GM19238 (cell line): ENCODE results near the gene SON.
"Not testable (repeated sequence)": the region's sequence is repeated elsewhere in the genome, so short reads cannot be mapped to it uniquely, and the experiment has no call there.

Source experiments
- DNase-seq: peaks from one replicate; pipeline ENCODE4 v3.0.0; 2011; ENCODE audit warnings: low spot score; ENCODE audit not compliant: insufficient read length

The SON gene

GRCh38 chr21:33572350-33572749, 29.5 kb downstream of the SON start:
- DNase-seq = no peak

GRCh38 chr21:33576741-33577141, 33.9 kb downstream of the SON start:
- DNase-seq = not testable (repeated sequence)

- no peak for DNase-seq
Observed at GRCh38 chr21:33578214-33578613, 35.4 kb downstream of the SON start.

GRCh38 chr21:33578959-33579542, 36.2 kb downstream of the SON start:
- no peak for DNase-seq

GRCh38 chr21:33584455-33584854, 41.6 kb downstream of the SON start:
- no peak for DNase-seq

GRCh38 chr21:33586927-33587326, 44.1 kb downstream of the SON start:
- no peak for DNase-seq

GRCh38 chr21:33587792-33588484, 45.1 kb downstream of the SON start:
- DNase-seq = peak; percentile 34

- peak; percentile 94 for DNase-seq
Observed at GRCh38 chr21:33588485-33589335, 45.9 kb downstream of the SON start, which contains the start of gene DONSON. TSS of gene DONSON (minus strand) at chr21:33588684. CDS start at chr21:33588641, 43 bp downstream.

GRCh38 chr21:33598051-33598450, 55.2 kb downstream of the SON start:
- DNase-seq = no peak

- no peak for DNase-seq
Observed at GRCh38 chr21:33608559-33608958, 65.7 kb downstream of the SON start.

GRCh38 chr21:33611006-33611744, 68.3 kb downstream of the SON start:
- no peak for DNase-seq

- DNase-seq = not testable (repeated sequence)
Observed at GRCh38 chr21:33617565-33617964, 74.7 kb downstream of the SON start.

- DNase-seq = no peak
Observed at GRCh38 chr21:33618407-33618806, 75.6 kb downstream of the SON start.

- DNase-seq = no peak
Observed at GRCh38 chr21:33619726-33620125, 76.9 kb downstream of the SON start.

- DNase-seq = no peak
Observed at GRCh38 chr21:33622253-33622652, 79.4 kb downstream of the SON start.

- DNase-seq = not testable (repeated sequence)
Observed at GRCh38 chr21:33626151-33626550, 83.3 kb downstream of the SON start.
